K562 (cell line): Measurements from ENCODE around the gene GLDC. TPM values are rescaled to one million over a fixed set of nuclear protein-coding genes. Genes with fewer than 3 reads are reported as not detected.
A peak's percentile ranks its signal among the peaks of the same experiment; 100 is the strongest.

Experiments used
- CTBP1 ChIP-seq: fragments of 450-650 bp; IDR thresholded peaks from 2 replicates; pipeline ENCODE4 v1.6.1; 2016; ENCODE audit warnings: borderline replicate concordance
- E2F5 ChIP-seq: sonication (generic); formaldehyde crosslinking; IDR thresholded peaks from 2 replicates; pipeline ENCODE4 v1.8.0; 2022; ENCODE audit warnings: mild to moderate bottlenecking, missing genetic modification reagents
- HDAC3 ChIP-seq: fragments of 450-650 bp; IDR thresholded peaks from 2 replicates; pipeline ENCODE4 v1.6.1; 2018; ENCODE audit warnings: borderline replicate concordance, mild to moderate bottlenecking, moderate library complexity; ENCODE audit not compliant: partially characterized antibody
- IRF2 ChIP-seq: sonication (generic); formaldehyde crosslinking; IDR thresholded peaks from 2 replicates; pipeline ENCODE4 v1.8.1; 2022; ENCODE audit warnings: mild to moderate bottlenecking, missing genetic modification reagents
- MTA2 ChIP-seq: fragments of 450-650 bp; IDR thresholded peaks from 2 replicates; pipeline ENCODE4 v1.6.1; 2016; ENCODE audit warnings: low read depth
- NR3C1 ChIP-seq: sonication (generic); formaldehyde crosslinking; IDR thresholded peaks from 2 replicates; pipeline ENCODE4 v1.8.1; 2022; ENCODE audit warnings: missing genetic modification reagents
- RBM15 ChIP-seq: fragments of 200-400 bp; formaldehyde crosslinking; IDR thresholded peaks from 2 replicates; pipeline ENCODE4 v1.6.1; 2018; ENCODE audit warnings: mild to moderate bottlenecking, low read length, moderate library complexity; ENCODE audit not compliant: insufficient read depth
- SAFB ChIP-seq: fragments of 200-400 bp; formaldehyde crosslinking; IDR thresholded peaks from 2 replicates; pipeline ENCODE4 v1.6.1; 2017; ENCODE audit warnings: low read depth, low read length, borderline replicate concordance
- SNIP1 ChIP-seq: fragments of 450-650 bp; IDR thresholded peaks from 2 replicates; pipeline ENCODE4 v1.7.1; 2017; ENCODE audit warnings: low read depth, mild to moderate bottlenecking
- SPI1 ChIP-seq: IDR thresholded peaks from 2 replicates; pipeline ENCODE4 v1.6.1; 2011; ENCODE audit warnings: low read depth, low read length, control low read depth, borderline replicate concordance
- TEAD1 ChIP-seq, 2 experiments: fragments of 450-650 bp in 1 of 2; sonication (generic) in 1 of 2; formaldehyde crosslinking; IDR thresholded peaks; 2 replicates each; pipeline versions ENCODE4 v1.4.0 to v1.8.0; 2020 to 2022; ENCODE audit warnings: mild to moderate bottlenecking in 2 of 2, missing genetic modification reagents in 1 of 2
- U2AF2 ChIP-seq: fragments of 200-400 bp; formaldehyde crosslinking; optimal IDR thresholded peaks from 2 replicates; pipeline ENCODE3; 2017; ENCODE audit warnings: low read depth, mild to moderate bottlenecking, low read length
- ZBTB1 ChIP-seq: sonication (generic); formaldehyde crosslinking; IDR thresholded peaks from 2 replicates; pipeline ENCODE4 v1.8.1; 2023; ENCODE audit warnings: missing genetic modification reagents, low read depth, mild to moderate bottlenecking, borderline replicate concordance
- ZNF146 ChIP-seq: IDR thresholded peaks from one replicate; pipeline ENCODE4 v1.6.1; 2018; ENCODE audit warnings: missing compliant biosample characterization; ENCODE audit not compliant: unreplicated experiment
- ZNF224 ChIP-seq: sonication (generic); formaldehyde crosslinking; IDR thresholded peaks from 2 replicates; pipeline ENCODE4 v1.8.0; 2022; ENCODE audit warnings: mild to moderate bottlenecking, missing genetic modification reagents
- ZNF274 ChIP-seq: IDR thresholded peaks from 2 replicates; pipeline ENCODE4 v1.6.1; 2011; ENCODE audit warnings: low read depth, mild to moderate bottlenecking, low read length, moderate library complexity, borderline replicate concordance
- ZNF354B ChIP-seq: fragments of 250-450 bp; sonication (Bioruptor Pico); IDR thresholded peaks from 2 replicates; pipeline ENCODE4 v1.4.0; 2020
- ZNF609 ChIP-seq: sonication (generic); formaldehyde crosslinking; IDR thresholded peaks from 2 replicates; pipeline ENCODE4 v1.8.1; 2023; ENCODE audit warnings: missing genetic modification reagents, mild to moderate bottlenecking, borderline replicate concordance
- polyA plus RNA-seq, 8 experiments: library from polyadenylated mRNA; depleted of rRNA in 4 of 8; stranded (reverse) in 5 of 8; unstranded in 3 of 8; fragments of >200 nt; fragmentation: Nextera tagmentation in 2 of 8; fragmentation: Illumina TruSeq in 1 of 8; extraction: Ambion mirVana in 2 of 8; extraction: Trizol in 1 of 8; gene quantifications; 2 replicates each; pipeline versions ENCODE4 v1.2.1 to v1.2.3, GENCODE V29; 2011 to 2014; ENCODE audit warnings: inconsistent platforms in 1 of 8, missing spikeins in 1 of 8
- total RNA-seq, 7 experiments: library from RNA; depleted of rRNA in 6 of 7; stranded (reverse); fragments of >200 nt in 6 of 7; fragmentation: Illumina TruSeq in 2 of 7; extraction: Trizol in 2 of 7; gene quantifications; 2 replicates each; pipeline versions ENCODE4 v1.2.1 to v1.2.3, GENCODE V29; 2011 to 2021; ENCODE audit warnings: low replicate concordance in 1 of 7
- TF ChIP-seq, protein P1 (sequence below): fragments of 250-450 bp; sonication (Bioruptor Pico); IDR thresholded peaks from 2 replicates; pipeline ENCODE4 v1.8.0; 2022; ENCODE audit warnings: inconsistent platforms

Gene GLDC
- total and polyA plus RNA-seq, 9 of the 15 experiments (the other 6 are each of a cell fraction or from before 2014, with no cell fraction given) = 0.03 to 0.27 (median 0.08) TPM; not detected in 6

DNA sequence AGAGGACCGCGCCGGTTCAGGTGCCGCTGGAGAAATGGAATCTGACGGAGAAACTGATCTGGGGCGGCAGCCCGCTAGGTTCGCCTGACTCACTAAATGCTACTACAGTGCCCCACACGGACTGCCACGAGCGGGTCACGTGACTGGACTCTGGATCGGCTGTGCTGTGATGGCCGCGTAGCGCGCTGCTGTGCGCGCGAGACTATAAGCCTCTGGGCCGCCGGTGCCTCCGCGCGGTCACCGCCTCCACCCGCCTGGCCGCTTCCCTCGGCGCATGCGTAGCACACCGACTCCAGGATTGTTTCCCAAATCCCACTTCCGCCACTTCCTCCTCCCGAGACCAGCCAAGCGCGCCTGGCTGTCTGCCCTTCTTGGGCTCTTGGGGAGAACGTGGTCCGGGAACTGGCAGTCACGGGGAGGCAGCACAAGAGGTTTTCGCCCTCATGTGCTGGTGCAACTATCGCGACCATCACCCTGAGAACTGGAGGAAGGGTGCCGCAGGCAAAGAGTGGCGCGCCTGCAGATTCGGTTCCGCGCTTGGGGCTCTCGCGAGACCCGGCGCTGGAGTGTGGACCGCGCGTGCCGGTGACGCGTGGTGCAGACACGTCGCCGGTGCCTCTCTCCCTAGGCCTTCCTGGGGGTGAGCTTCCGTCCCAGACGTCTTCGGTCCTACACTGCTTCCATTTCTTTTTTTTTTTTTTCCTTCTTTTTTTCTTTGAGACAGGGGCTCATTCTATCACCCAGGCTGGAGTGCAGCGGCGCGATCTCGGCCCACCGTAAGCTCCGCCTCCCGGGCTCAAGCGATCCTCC lies 35.8 kb upstream of the GLDC start (continued):
- TF ChIP-seq HDAC3 (peak; percentile 45), MTA2 (no peak), ZBTB1 (peak; percentile 70; the same call in 1 of the 2 replicates), SAFB (no peak), TEAD1 (CRISPR knock-in tag; IDR thresholded peaks at IDR 0.05) (peak in 1 of 2 experiments; percentile 55; a peak in 2 of 4 replicates), ZNF609 (CRISPR knock-in tag) (0 out of 2 replicates have a peak, but pooled peaks have one; percentile 77), SNIP1 (no peak), CTBP1 (0 out of 2 replicates have a peak, but pooled peaks have one; percentile 43), U2AF2 (no peak), SPI1 (peak; percentile 75; the same call in 1 of the 2 replicates), ZNF224 (CRISPR knock-in tag) (no peak), E2F5 (no peak), ZNF354B (CRISPR knock-in tag) (no peak), NR3C1 (CRISPR knock-in tag) (no peak), RBM15 (no peak), ZNF146 (CRISPR knock-in tag) (no peak), IRF2 (CRISPR knock-in tag) (no peak), ZNF274 (no peak)
- TF ChIP-seq, protein P1, sequence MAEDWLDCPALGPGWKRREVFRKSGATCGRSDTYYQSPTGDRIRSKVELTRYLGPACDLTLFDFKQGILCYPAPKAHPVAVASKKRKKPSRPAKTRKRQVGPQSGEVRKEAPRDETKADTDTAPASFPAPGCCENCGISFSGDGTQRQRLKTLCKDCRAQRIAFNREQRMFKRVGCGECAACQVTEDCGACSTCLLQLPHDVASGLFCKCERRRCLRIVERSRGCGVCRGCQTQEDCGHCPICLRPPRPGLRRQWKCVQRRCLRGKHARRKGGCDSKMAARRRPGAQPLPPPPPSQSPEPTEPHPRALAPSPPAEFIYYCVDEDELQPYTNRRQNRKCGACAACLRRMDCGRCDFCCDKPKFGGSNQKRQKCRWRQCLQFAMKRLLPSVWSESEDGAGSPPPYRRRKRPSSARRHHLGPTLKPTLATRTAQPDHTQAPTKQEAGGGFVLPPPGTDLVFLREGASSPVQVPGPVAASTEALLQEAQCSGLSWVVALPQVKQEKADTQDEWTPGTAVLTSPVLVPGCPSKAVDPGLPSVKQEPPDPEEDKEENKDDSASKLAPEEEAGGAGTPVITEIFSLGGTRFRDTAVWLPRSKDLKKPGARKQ (CRISPR knock-in tag) = no peak
